ENCODE data around the gene TSHZ2. TPM values are rescaled to one million over a fixed set of nuclear protein-coding genes. Genes with fewer than 3 reads are reported as not detected.

TSHZ2 gene
- total and polyA plus RNA-seq, 9 of the 15 experiments (the other 6 are each of a cell fraction or from before 2014, with no cell fraction given), result 0.03 to 0.20 (median 0.05) TPM; not detected in 4

DNA sequence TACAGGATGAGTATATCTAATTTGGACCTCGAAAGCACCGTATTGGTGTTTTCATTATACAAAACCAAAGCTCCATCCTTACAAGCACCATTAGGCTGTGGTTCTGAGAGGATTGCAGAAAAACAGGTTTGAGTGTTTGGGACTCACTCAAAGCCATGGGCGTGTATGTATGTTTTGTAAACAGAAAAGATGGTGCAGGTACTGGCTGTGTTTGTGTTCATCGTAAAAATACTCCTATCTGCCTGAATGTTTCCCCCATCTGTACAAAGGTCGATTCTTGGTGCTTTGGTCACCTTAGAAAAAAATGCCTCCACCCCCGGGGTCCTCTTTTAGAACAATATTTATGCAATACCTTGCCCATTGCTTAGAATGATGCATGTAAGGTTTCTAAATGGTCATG lies 286.6 kb downstream of the TSHZ2 start:
- ATAC-seq, result no peak
- in situ Hi-C loops (cut with MboI), result no loop called here
- H3K4me3 ChIP-seq, result no peak overlapping the region
- no peaks in the 10 kb centered on the region for H3K9me1 ChIP-seq (ENCODE audit: control insufficient read depth, insufficient read depth, low read length)
- H3K27me3 ChIP-seq (ENCODE audit: control insufficient read depth in 2 of 2, insufficient read depth in 2 of 2, low read length in 2 of 2), result peaks cover 44 to 54% of the 10 kb centered on the region in 2 experiments
- no peaks in the 10 kb centered on the region for H4K20me1 ChIP-seq (replicated peaks; ENCODE audit: control insufficient read depth, insufficient read depth, low read length)
- no peak overlapping the region for H3K27ac ChIP-seq (ENCODE audit: extremely low read depth, low read depth, low read length)
- under 1% methylated on average over 6 of the region's 6 CpGs for WGBS (ENCODE audit: insufficient coverage, low coverage, missing lambda C conversion rate)
- H3K4me2 ChIP-seq (ENCODE audit: insufficient read depth, low read length), result no peak overlapping the region
- H3K79me2 ChIP-seq (ENCODE audit: control insufficient read depth, insufficient read depth, low read length), result no peaks in the 10 kb centered on the region
- H3K9me3 ChIP-seq (replicated peaks; ENCODE audit: control insufficient read depth, insufficient read depth, low read depth, low read length), result no peaks in the 10 kb centered on the region
- ChIA-PET CTCF (ENCODE audit: low intra/inter-chr PET ratio) (no interaction called here), POLR2A (interaction anchor here (0.5 kb wide), 1 partner anchor 80 kb away, joined by 3 read pairs; no protein-coding TSS in a partner anchor)
- intact Hi-C loops (cut with micrococcal nuclease), result no loop called here
- H3K4me1 ChIP-seq (replicated peaks in 1 of 2; ENCODE audit: control insufficient read depth in 2 of 2, insufficient read depth in 2 of 2, low read length in 2 of 2), result peaks cover 0 to 2% of the 10 kb centered on the region in 2 experiments; a peak in 3 of 5 replicates
- no TSS peak for BruUV-seq (replicated peaks)
- no peak overlapping the region for H2AFZ ChIP-seq (ENCODE audit: low read depth, low read length)
- no peak for FAIRE-seq
- no peak overlapping the region for H3K9ac ChIP-seq (ENCODE audit: insufficient read depth in 1 of 2, low read depth in 2 of 2, low read length in 2 of 2)
- DNase-seq (ENCODE audit: extremely low read depth in 1 of 4, low spot score in 3 of 4), result no peak
- no peaks in the 10 kb centered on the region for H3K36me3 ChIP-seq (ENCODE audit: control insufficient read depth, insufficient read depth, low read length)
- TF ChIP-seq, protein P1, sequence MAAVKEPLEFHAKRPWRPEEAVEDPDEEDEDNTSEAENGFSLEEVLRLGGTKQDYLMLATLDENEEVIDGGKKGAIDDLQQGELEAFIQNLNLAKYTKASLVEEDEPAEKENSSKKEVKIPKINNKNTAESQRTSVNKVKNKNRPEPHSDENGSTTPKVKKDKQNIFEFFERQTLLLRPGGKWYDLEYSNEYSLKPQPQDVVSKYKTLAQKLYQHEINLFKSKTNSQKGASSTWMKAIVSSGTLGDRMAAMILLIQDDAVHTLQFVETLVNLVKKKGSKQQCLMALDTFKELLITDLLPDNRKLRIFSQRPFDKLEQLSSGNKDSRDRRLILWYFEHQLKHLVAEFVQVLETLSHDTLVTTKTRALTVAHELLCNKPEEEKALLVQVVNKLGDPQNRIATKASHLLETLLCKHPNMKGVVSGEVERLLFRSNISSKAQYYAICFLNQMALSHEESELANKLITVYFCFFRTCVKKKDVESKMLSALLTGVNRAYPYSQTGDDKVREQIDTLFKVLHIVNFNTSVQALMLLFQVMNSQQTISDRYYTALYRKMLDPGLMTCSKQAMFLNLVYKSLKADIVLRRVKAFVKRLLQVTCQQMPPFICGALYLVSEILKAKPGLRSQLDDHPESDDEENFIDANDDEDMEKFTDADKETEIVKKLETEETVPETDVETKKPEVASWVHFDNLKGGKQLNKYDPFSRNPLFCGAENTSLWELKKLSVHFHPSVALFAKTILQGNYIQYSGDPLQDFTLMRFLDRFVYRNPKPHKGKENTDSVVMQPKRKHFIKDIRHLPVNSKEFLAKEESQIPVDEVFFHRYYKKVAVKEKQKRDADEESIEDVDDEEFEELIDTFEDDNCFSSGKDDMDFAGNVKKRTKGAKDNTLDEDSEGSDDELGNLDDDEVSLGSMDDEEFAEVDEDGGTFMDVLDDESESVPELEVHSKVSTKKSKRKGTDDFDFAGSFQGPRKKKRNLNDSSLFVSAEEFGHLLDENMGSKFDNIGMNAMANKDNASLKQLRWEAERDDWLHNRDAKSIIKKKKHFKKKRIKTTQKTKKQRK (IDR thresholded peaks at IDR 0.05; ENCODE audit: borderline replicate concordance, low read depth, low read length), result no peak
- no peak for TF ChIP-seq TFAM (CRISPR knock-in tag; conservative IDR thresholded peaks at IDR 0.05)
- no peak for TF ChIP-seq KLF6 (CRISPR knock-in tag; IDR thresholded peaks at IDR 0.05; ENCODE audit: borderline replicate concordance)
- TF ChIP-seq, protein P2, sequence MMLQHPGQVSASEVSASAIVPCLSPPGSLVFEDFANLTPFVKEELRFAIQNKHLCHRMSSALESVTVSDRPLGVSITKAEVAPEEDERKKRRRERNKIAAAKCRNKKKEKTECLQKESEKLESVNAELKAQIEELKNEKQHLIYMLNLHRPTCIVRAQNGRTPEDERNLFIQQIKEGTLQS (IDR thresholded peaks at IDR 0.05), result no peak
- TF ChIP-seq, protein P2 (CRISPR knock-in tag; conservative IDR thresholded peaks at IDR 0.05), result no peak
- TF ChIP-seq, protein P3, sequence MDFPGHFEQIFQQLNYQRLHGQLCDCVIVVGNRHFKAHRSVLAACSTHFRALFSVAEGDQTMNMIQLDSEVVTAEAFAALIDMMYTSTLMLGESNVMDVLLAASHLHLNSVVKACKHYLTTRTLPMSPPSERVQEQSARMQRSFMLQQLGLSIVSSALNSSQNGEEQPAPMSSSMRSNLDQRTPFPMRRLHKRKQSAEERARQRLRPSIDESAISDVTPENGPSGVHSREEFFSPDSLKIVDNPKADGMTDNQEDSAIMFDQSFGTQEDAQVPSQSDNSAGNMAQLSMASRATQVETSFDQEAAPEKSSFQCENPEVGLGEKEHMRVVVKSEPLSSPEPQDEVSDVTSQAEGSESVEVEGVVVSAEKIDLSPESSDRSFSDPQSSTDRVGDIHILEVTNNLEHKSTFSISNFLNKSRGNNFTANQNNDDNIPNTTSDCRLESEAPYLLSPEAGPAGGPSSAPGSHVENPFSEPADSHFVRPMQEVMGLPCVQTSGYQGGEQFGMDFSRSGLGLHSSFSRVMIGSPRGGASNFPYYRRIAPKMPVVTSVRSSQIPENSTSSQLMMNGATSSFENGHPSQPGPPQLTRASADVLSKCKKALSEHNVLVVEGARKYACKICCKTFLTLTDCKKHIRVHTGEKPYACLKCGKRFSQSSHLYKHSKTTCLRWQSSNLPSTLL (IDR thresholded peaks at IDR 0.05), result no peak
- no peak for TF ChIP-seq ZBED1 (IDR thresholded peaks at IDR 0.05)
- TF ChIP-seq, protein P4, sequence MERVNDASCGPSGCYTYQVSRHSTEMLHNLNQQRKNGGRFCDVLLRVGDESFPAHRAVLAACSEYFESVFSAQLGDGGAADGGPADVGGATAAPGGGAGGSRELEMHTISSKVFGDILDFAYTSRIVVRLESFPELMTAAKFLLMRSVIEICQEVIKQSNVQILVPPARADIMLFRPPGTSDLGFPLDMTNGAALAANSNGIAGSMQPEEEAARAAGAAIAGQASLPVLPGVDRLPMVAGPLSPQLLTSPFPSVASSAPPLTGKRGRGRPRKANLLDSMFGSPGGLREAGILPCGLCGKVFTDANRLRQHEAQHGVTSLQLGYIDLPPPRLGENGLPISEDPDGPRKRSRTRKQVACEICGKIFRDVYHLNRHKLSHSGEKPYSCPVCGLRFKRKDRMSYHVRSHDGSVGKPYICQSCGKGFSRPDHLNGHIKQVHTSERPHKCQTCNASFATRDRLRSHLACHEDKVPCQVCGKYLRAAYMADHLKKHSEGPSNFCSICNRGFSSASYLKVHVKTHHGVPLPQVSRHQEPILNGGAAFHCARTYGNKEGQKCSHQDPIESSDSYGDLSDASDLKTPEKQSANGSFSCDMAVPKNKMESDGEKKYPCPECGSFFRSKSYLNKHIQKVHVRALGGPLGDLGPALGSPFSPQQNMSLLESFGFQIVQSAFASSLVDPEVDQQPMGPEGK (CRISPR knock-in tag; IDR thresholded peaks at IDR 0.05; ENCODE audit: borderline replicate concordance), result no peak
- no peak for TF ChIP-seq ZNF143 (CRISPR knock-in tag; IDR thresholded peaks at IDR 0.05)
- TF ChIP-seq CBX8 (IDR thresholded peaks at IDR 0.05; ENCODE audit: borderline replicate concordance, extremely low read depth, low read depth, low read length, poor library complexity, severe bottlenecking), result no peak
- no peak for TF ChIP-seq ZNF507 (tag; conservative IDR thresholded peaks at IDR 0.05)
- no peak for TF ChIP-seq YY1 (IDR thresholded peaks at IDR 0.05; ENCODE audit: borderline replicate concordance in 1 of 3, control insufficient read depth in 1 of 3, extremely low read depth in 1 of 3, insufficient read depth in 3 of 3, insufficient read length in 1 of 3, insufficient replicate concordance in 2 of 3, low read depth in 1 of 3, low read length in 2 of 3)
- no peak for TF ChIP-seq MIER1 (IDR thresholded peaks at IDR 0.05; ENCODE audit: low read depth)
